NCI-H1694 treated with DMSO at 0.1 percent for 48 hours (cell line): ENCODE data around the gene S100B.
"Not testable (repeated sequence)": the region's sequence is repeated elsewhere in the genome, so short reads cannot be mapped to it uniquely, and the experiment has no call there.

Source experiments
- DNase-seq: peaks from one replicate; lab custom pipeline; 2025; lab: John Stamatoyannopoulos, UW

S100B gene

GRCh38 chr21:46604975-46605766 is at the start of gene S100B:
Gene S100B, minus strand, starts transcription at chr21:46605082. Its CDS starts 2,667 bp downstream, at chr21:46602415.
- DNase-seq = no peak

- no peak for DNase-seq
Measured at GRCh38 chr21:46651121-46651520, 46.2 kb upstream of the S100B start.

- no peak for DNase-seq
Measured at GRCh38 chr21:46650476-46651098, 45.7 kb upstream of the S100B start.

GRCh38 chr21:46649356-46649755 is 44.5 kb upstream of the S100B start:
- DNase-seq = no peak

GRCh38 chr21:46648539-46648938 is 43.7 kb upstream of the S100B start:
- no peak for DNase-seq

GRCh38 chr21:46646541-46647154 is 41.8 kb upstream of the S100B start:
- DNase-seq = no peak

GRCh38 chr21:46645840-46646239 is 41.0 kb upstream of the S100B start:
- no peak for DNase-seq

GRCh38 chr21:46643379-46644177 is 38.7 kb upstream of the S100B start:
- DNase-seq = no peak

- DNase-seq = no peak
Measured at GRCh38 chr21:46641656-46642055, 36.8 kb upstream of the S100B start.

- DNase-seq = peak; percentile 50
Measured at GRCh38 chr21:46639489-46640386, 34.9 kb upstream of the S100B start.

GRCh38 chr21:46637952-46638746 is 33.3 kb upstream of the S100B start:
- DNase-seq = no peak

GRCh38 chr21:46636550-46637285 is 31.8 kb upstream of the S100B start:
- no peak for DNase-seq

- no peak for DNase-seq
Measured at GRCh38 chr21:46636181-46636512, 31.3 kb upstream of the S100B start.

GRCh38 chr21:46635324-46636180 is 30.7 kb upstream of the S100B start, which contains the start of gene PRMT2:
Gene PRMT2, plus strand, starts transcription at chr21:46635674. Its CDS starts 1,278 bp downstream, at chr21:46636952.
- peak; percentile 94 for DNase-seq

- peak; percentile 80 for DNase-seq
Measured at GRCh38 chr21:46634966-46635323, 30.1 kb upstream of the S100B start.

GRCh38 chr21:46634427-46634826 is 29.5 kb upstream of the S100B start:
- DNase-seq = no peak

GRCh38 chr21:46633566-46633965 is 28.7 kb upstream of the S100B start:
- DNase-seq = no peak

GRCh38 chr21:46630915-46631314 is 26.0 kb upstream of the S100B start:
- not testable (repeated sequence) for DNase-seq

GRCh38 chr21:46628868-46629267 is 24.0 kb upstream of the S100B start:
- no peak for DNase-seq
